Suppressor macrophage treated with lipopolysaccharide for 1 hour (primary cell): ENCODE measurements around the gene SLC29A2.
"Not testable (repeated sequence)": the region's sequence is repeated elsewhere in the genome, so short reads cannot be mapped to it uniquely, and the experiment has no call there.

Source experiments
- DNase-seq, 3 donors: peaks; one replicate each; pipeline ENCODE4 v3.0.0-alpha.2; 2020 to 2022

The SLC29A2 gene

GRCh38 chr11:66380264-66380663 is 8.7 kb upstream of the SLC29A2 start:
- DNase-seq = peak in 1 of 3 donors; percentile 20

- DNase-seq = not testable (repeated sequence)
Measured at GRCh38 chr11:66373690-66374287, 2.2 kb upstream of the SLC29A2 start.

- no peak for DNase-seq
Measured at GRCh38 chr11:66373265-66373664, 1.7 kb upstream of the SLC29A2 start.

- DNase-seq = no peak
Measured at GRCh38 chr11:66369073-66369894, 2.3 kb downstream of the SLC29A2 start.

- no peak for DNase-seq
Measured at GRCh38 chr11:66368484-66368883, 3.1 kb downstream of the SLC29A2 start.

GRCh38 chr11:66367561-66368312 is 3.8 kb downstream of the SLC29A2 start:
- DNase-seq = no peak

GRCh38 chr11:66366844-66367477 is 4.6 kb downstream of the SLC29A2 start:
- no peak for DNase-seq

- DNase-seq = no peak
Measured at GRCh38 chr11:66365711-66366619, 5.6 kb downstream of the SLC29A2 start.

GRCh38 chr11:66365166-66365565 is 6.4 kb downstream of the SLC29A2 start:
- DNase-seq = no peak

GRCh38 chr11:66363805-66364535 is 7.6 kb downstream of the SLC29A2 start:
- DNase-seq = peak; percentile 58 to 78 (median 69)

GRCh38 chr11:66363187-66363601 is 8.4 kb downstream of the SLC29A2 start:
- no peak for DNase-seq

- no peak for DNase-seq
Measured at GRCh38 chr11:66362481-66363147, 8.9 kb downstream of the SLC29A2 start.

- DNase-seq = no peak
Measured at GRCh38 chr11:66361502-66361941, 10.0 kb downstream of the SLC29A2 start.

GRCh38 chr11:66360406-66361073 is 11.0 kb downstream of the SLC29A2 start:
- DNase-seq = no peak

GRCh38 chr11:66359662-66360087 is 11.9 kb downstream of the SLC29A2 start:
- DNase-seq = no peak

GRCh38 chr11:66350560-66351235 is 20.9 kb downstream of the SLC29A2 start:
- DNase-seq = not testable (repeated sequence)

- no peak for DNase-seq
Measured at GRCh38 chr11:66349084-66349386, 22.5 kb downstream of the SLC29A2 start.

GRCh38 chr11:66347425-66348276 is 23.9 kb downstream of the SLC29A2 start, which contains the start of gene B4GAT1:
TSS of gene B4GAT1 (minus strand) at chr11:66347629. CDS start at chr11:66347545, 84 bp downstream.
- peak; percentile 75 to 86 (median 77) for DNase-seq
